AG04449 (cell line): ENCODE data around the gene HEPACAM.

Experiments used
- CTCF ChIA-PET: fragments of 350-600 bp; formaldehyde crosslinking; extraction: SDS; loops from one replicate; lab custom pipeline; 2021; ENCODE audit warnings: antibody characterized with exemption; lab: Yijun Ruan, JAX
- POLR2A ChIA-PET: fragments of 400-600, 350-600 bp; formaldehyde crosslinking; extraction: SDS; loops from one replicate; lab custom pipeline; 2020; ENCODE audit warnings: antibody characterized with exemption, inconsistent platforms; lab: Yijun Ruan, JAX
- DNase-seq: peaks from one replicate; pipeline ENCODE4 v3.0.0-alpha.2; 2010; ENCODE audit warnings: low read depth, low spot score
- H3K4me3 ChIP-seq: 2 replicates; pipeline ENCODE4 v1.5.1; 2011; ENCODE audit warnings: low read depth, mild to moderate bottlenecking, control low read depth, low read length
- TF ChIP-seq, protein P1 (sequence below): IDR thresholded peaks from one replicate; pipeline ENCODE4 v1.5.1; 2011; ENCODE audit warnings: mild to moderate bottlenecking, moderate library complexity, low read length, control low read depth, inconsistent platforms; ENCODE audit not compliant: insufficient read depth; ENCODE audit errors: missing control alignments

HEPACAM gene

DNA sequence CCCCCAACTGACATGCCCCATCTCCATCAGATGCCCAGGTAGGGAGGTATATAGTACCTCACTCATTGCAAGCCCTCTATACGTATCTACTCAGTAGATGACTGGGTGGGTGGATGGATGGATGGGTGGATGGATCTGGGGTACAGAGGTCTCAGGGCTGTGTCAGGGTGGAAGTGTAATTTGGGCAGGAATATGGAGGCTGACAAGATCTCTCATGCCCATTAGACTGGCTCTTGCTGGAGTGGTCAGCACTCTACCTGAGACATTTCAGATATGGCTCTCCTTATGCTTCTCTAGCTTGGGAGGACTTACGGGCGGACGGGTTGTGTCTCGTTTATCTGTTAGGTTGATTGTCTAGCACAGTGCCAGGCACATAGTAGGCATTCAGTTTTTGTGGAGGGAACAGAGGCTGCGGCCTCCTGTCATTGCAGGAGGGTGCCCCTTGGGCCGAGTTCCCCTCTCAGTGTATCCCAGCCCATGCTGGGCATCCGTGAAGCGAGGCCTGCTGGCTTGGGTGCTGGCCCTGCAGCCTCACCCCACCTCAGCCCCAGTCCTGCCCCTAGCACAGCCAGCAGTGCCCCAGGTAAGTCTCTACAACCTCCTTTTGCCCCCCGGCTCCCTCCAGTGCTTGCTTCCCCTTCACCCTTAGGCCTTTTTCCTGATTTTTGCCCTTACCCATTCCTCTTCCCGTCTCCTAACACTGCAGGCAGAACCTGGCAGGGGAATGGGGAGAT is 56.9 kb downstream of the HEPACAM start:
- POLR2A ChIA-PET, result interaction anchor here (0.9 kb wide), 1 partner anchor 56 kb away, joined by 4 read pairs; no protein-coding TSS in a partner anchor
- CTCF ChIA-PET, result interaction anchor here (1.2 to 4.5 kb wide), 4 partner anchors 7 to 19 kb away, joined by 3 to 78 read pairs (median 7); partner anchors contain the start of gene ROBO4
- DNase-seq, result no peak
- no peak overlapping the region for H3K4me3 ChIP-seq
- TF ChIP-seq, protein P1, sequence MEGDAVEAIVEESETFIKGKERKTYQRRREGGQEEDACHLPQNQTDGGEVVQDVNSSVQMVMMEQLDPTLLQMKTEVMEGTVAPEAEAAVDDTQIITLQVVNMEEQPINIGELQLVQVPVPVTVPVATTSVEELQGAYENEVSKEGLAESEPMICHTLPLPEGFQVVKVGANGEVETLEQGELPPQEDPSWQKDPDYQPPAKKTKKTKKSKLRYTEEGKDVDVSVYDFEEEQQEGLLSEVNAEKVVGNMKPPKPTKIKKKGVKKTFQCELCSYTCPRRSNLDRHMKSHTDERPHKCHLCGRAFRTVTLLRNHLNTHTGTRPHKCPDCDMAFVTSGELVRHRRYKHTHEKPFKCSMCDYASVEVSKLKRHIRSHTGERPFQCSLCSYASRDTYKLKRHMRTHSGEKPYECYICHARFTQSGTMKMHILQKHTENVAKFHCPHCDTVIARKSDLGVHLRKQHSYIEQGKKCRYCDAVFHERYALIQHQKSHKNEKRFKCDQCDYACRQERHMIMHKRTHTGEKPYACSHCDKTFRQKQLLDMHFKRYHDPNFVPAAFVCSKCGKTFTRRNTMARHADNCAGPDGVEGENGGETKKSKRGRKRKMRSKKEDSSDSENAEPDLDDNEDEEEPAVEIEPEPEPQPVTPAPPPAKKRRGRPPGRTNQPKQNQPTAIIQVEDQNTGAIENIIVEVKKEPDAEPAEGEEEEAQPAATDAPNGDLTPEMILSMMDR, result no peak

DNA sequence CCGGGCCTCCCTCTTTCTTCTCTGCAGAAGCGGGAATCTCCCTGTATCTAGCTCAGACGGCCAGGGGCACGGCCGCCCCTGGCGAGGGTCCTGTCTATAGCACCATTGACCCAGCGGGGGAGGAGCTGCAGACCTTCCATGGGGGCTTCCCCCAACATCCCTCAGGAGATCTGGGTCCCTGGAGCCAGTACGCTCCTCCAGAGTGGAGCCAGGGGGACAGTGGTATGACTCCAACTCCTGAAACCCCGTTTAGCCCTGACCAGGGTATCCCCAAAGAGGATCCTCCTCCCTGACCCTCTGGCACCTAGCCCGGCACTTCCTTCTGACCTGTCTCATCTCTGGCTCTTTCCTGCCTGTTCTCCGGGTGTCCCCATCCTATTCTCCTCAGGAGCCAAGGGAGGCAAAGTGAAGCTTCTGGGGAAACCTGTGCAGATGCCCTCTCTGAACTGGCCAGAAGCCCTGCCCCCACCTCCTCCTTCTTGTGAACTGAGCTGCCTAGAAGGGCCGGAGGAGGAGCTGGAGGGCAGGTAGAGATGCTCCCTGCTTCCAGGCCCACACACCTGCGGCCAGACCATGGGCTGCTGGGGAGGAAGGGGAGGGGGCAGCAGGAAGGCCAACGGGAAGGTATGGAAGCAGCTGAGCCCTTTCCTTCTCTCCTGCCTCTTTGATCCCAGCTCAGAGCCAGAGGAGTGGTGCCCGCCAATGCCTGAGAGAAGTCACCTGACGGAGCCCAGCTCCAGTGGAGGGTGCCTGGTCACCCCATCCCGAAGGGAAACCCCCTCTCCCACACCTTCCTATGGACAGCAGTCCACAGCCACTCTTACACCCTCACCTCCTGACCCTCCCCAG is 57.7 kb downstream of the HEPACAM start:
- CTCF ChIA-PET, result interaction anchor here (1.6 to 4.5 kb wide), 2 partner anchors 12 to 20 kb away, joined by 10 to 78 read pairs; partner anchors contain the start of gene ROBO4
- H3K4me3 ChIP-seq, result no peak overlapping the region; the same call in 1 of the 2 replicates
- POLR2A ChIA-PET, result interaction anchor here (0.9 kb wide), 1 partner anchor 57 kb away, joined by 4 read pairs; no protein-coding TSS in a partner anchor
- TF ChIP-seq, protein P1, result no peak
- DNase-seq, result no peak

GRCh38 chr11:124877631-124877909 is 58.3 kb downstream of the HEPACAM start:
- TF ChIP-seq, protein P1, result no peak
- peak overlapping the region; percentile 72 for H3K4me3 ChIP-seq
- no peak for DNase-seq
- ChIA-PET POLR2A (no interaction called here), CTCF (interaction anchor here (1.6 to 4.5 kb wide), 4 partner anchors 11 to 49 kb away, joined by 10 to 78 read pairs (median 13); partner anchors contain the start of gene ROBO4)

DNA sequence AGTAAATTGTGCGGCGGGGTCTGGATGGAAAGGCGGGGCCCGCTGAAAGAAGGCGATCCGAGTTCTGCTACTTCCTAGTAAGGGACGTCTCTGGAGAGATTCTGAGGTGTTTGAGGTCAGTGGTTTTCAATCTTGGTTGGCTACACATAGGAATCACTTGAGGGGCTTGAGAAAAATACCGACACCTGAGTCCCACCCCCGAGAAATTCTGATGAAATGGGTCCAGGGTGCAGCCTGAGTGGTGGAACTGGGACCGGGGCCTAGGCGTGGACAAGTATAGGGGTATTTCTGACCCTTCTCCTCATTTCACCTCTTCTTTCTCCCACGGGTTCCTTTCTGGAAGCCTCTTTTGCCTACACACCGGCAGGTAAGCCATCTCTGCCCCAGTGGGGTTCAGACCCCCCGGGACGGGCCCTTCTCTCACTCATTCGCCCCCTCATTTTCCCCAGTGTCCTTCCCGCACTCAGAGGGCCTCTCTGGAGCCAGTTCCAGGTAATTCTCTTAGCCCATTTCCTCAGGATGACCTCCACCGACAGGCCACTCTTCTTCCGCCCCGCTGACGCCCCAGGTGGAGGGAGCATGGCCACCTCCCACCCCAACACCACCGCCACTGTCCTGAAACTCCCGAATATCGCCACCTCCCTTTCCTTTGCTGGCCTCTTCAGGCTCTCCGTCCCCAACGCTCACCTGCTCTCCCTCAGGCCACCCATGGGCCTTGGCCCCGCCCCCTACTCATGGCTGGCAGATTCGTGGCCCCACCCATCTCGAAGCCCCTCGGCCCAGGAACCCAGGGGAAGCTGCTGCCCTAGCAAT is 58.8 kb downstream of the HEPACAM start:
- peak overlapping the region; percentile 72 for H3K4me3 ChIP-seq
- no peak for DNase-seq
- ChIA-PET POLR2A (interaction anchor here (0.7 to 1.5 kb wide), 11 partner anchors 10 to 208 kb away, joined by 3 to 17 read pairs (median 3); partner anchors contain the start of genes CCDC15 and ROBO4), CTCF (interaction anchor here (0.6 to 4.5 kb wide), 52 partner anchors 7 to 387 kb away, joined by 3 to 78 read pairs (median 4); partner anchors contain the start of genes CCDC15, HEPACAM, MSANTD2 and ROBO3)
- TF ChIP-seq, protein P1, result no peak

GRCh38 chr11:124875943-124876817 is 59.7 kb downstream of the HEPACAM start:
- peak overlapping the region; percentile 72 for H3K4me3 ChIP-seq
- POLR2A ChIA-PET, result interaction anchor here (0.7 to 1.5 kb wide), 11 partner anchors 11 to 207 kb away, joined by 3 to 17 read pairs (median 3); partner anchors contain the start of genes CCDC15 and ROBO4
- CTCF ChIA-PET, result interaction anchor here (0.6 to 4.5 kb wide), 52 partner anchors 8 to 388 kb away, joined by 3 to 78 read pairs (median 4); partner anchors contain the start of genes CCDC15, HEPACAM, MSANTD2 and ROBO3

More at GRCh38 chr11:124875943-124876817, 59.7 kb downstream of the HEPACAM start:
- TF ChIP-seq, protein P1, result peak; percentile 94
- peak; percentile 53 for DNase-seq
